GM19351 (cell line): ENCODE measurements around the gene ECSIT.

Source experiments
- ATAC-seq: cut with Tn5 transposase; IDR thresholded peaks from one replicate; pipeline ENCODE4 v1.9.1; 2021; ENCODE audit warnings: mild to moderate bottlenecking, moderate library complexity; ENCODE audit not compliant: unreplicated experiment

ECSIT gene

DNA sequence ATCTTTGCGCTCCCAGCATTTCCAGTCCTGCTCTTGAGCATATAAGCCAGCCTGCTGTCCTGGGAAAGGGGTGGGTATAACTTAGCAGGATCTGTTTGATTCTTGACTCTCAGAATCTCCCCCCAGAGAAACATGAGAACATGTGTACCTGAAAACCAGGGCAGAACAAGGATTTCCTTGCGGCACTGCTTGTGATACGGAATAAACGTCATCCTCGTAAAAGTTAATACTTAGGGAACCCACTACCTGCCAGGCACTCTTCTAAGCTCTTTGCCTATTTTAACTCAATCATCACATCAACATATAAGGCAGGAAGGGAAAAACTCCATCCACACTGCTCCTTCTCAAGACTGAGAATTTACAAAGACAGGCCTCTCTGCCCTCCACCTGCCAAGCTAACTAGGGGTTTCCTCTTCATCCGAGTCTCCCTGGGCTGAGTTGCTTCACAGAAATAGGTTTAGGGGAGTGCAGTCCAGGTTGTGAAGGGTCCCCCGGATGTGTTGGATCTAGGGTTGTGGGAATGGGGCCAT lies 24.4 kb downstream of the ECSIT start:
- ATAC-seq = no peak

DNA sequence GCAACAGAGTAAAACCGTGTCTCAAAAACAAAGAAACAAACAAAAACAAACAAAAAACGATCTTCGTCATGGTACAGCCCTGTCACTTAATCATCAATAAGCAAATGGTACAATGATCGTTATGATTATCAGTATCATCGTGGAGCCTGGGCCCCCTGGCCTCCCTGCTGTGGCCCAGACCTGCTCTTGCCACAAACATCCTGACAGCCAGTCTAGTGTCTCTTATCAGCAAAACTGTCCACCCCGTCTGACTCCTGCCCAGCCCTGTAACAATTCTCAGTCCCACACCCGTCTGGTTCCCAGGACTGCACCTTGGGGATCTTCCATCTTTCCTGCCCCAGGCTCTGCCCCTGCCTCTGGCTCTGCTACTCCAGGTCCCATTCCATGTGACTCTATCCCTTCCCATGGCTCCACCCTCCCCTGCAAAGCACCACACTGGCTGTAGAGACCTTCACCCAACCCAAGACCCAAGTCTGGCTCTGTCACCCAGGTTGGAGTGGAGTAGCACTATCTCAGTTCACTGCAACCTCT lies 29.0 kb downstream of the ECSIT start:
- ATAC-seq = no peak

DNA sequence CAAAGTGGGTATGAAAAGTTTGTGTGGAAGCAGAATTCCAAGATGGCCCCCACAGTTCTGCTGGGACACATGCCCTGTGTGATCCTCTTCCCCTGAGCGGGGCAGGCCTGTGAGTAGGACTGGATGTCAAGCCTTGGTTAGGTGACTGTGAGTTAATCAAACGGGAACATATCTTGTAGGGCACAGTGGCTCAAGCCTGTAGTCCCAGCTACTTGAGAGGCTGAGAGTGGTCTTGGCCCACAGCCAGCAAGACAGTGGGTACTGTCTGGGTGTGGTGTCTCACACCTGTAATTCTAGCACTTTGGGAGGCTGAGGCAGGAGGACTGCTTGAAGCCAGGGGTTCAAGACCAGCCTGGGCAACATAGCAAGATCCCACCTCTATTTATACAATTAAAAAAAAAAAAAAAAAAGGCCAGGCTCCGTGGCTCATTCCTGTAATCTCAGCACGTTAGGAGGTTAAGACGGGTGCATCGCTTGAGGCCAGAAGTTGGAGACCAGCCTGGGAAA lies 29.7 kb downstream of the ECSIT start:
- ATAC-seq = no peak

DNA sequence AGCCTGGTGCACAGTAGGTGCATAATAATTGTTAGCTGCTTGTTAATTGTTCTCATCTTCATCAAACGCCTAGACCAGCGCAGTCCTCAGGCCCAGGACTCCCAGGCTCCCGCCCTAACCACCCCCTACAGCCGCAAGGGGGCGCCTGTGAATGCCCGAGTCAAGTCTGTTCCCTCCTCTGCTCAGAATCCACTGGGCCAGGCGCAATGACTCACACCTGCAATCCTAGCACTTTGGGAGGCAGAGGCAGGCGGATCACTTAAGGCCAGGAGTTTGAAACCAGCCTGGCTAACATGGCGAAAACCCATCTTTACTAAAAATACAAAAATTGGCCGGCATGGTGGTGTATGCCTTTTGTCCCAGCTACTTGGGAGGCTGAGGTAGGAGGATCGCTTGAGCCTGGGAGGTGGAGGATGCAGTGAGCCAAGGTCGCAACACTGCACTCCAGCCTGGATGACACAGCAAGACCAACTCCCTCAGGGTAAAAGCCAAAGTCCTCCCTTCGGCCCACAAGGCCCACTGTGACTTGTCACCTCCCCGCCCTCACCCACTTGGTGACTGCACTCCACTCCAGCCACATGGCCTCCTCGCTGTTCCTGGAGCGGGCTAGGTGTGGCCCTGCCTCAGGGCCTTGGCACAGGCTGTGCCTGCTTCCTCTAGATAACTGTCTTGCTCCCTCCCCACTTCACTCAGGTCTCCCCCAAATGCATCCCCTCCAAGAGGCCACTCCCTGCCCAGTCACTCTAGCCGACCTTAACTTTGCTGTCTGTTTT lies 32.4 kb downstream of the ECSIT start:
- ATAC-seq = no peak

DNA sequence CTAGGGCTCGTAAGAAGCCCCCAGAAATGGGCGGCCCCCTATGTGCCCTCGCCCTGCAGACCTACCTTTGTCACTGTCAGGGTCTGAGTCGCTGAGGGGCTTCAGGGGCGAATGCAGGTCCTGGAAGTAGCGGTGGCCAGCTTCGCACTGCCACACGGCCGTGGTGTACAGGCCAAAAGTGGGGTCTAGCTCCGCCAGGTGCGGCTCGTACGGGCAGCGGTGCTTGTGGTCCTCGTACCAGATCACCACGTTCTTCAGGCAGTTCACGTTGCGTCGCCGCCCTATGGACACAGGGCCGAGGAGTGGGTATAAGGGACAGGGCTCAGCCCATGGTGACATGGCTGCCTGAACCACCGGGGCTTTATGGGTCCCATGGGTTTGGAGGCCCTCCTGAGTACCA lies 33.0 kb downstream of the ECSIT start:
- no peak for ATAC-seq

DNA sequence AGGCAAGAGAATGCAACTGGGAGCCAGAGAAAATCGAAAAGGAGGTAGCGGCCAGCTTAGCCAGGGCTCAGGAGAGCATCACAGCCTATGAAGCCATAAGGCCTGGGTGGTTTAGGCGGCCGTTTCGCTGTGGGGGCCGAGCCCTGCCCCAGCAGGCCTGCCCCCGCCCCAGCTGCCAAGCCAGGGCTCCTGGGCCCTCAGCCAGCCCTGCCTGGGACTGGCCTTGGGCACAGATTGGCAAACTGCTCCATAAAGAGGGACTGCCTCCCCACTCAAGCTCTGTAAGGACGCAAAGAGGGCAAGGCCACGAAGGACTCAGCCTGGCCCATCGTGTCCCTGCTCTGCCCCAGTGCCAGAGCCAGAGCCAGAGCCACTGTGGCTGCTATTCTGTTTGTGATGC lies 33.5 kb downstream of the ECSIT start:
- ATAC-seq = no peak

DNA sequence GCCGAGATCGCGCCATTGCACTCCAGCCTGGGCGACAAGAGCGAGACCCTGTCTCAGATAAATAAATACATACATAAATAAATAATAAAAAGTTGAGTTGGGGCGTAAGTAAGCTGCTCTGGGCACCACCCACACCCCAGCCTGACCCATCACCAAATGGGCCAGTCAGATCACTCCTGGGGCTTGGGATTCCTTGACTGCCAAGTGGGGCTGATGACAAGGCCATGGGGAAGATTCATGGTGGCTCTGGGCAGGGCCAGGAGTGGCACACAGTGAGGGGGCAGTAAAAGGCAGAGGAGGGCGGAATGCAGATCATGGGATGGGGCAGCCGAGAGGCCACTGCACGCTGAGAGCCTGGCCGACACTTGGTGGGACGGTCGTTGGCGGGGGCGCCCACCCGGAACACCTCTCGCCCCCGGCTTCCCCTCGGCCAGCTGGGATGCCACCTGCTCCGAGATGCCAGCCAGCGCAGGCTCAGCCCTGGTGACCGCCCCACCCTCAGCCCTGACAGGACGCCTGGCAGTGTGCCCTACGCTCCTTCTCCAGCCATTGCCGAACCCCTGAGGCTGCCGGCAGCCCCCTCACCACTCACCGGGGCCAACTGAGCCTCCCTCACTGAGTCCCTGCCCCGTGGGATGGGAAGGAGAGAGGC lies 34.2 kb downstream of the ECSIT start:
- no peak for ATAC-seq

DNA sequence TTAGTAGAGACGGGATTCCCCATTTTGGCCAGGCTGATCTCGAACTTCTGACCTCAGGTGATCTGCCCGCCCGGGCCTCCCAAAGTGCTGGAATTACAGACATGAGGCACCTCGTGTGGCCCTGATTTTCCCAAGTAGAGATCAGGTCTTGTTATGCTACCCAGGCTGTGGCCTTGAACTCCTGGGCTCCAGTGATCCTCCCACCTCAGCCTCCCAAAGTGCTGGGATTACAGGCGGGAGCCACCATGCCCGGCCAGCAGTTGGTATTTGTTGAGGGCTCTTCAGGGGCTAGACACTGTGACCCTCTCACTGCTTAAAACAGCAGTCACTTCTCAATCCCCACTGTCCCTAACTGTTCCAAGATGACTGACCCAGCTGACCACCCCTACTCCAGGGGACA lies 39.6 kb downstream of the ECSIT start:
- no peak for ATAC-seq

DNA sequence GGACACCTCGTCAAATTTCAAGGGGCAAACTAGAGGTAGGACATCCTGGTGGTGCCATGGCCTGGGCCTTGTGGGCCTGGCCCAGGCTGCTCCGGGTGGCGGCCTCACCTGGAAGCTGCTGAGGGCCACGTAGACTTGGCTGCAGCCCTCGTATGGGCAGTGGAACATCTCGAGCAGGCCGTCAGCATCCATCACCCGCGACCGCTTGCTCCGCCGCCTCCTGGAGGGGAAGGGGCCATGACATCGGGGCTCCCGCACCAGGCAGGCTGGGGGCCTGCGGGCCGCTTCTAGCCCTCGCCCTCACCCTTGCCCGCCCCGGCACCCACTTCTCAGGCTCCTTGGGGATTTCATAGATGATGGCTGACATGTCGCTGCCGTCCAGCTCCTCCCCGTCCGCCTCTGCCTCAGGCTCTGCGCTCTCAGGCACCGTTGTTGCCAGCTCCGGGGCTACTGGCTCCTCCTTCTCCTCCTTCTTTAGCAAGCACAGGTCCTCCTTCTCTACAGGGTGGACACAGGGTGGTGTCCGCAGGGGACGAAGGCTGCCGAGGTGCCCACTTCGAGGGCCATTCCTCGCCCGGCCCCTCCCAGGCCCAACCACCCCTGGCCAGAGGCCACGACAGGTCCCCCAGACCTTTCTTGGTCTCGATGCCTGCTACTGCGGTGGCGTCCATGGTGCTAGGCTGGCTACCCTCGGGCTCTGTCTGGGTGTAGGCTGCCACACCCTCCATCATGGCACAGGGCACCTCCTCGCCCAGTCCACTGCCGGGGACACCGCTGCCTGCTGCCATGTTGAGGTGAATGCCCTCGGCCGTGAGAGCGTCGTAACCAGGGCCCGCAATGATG lies 42.1 kb downstream of the ECSIT start:
- ATAC-seq = no peak

DNA sequence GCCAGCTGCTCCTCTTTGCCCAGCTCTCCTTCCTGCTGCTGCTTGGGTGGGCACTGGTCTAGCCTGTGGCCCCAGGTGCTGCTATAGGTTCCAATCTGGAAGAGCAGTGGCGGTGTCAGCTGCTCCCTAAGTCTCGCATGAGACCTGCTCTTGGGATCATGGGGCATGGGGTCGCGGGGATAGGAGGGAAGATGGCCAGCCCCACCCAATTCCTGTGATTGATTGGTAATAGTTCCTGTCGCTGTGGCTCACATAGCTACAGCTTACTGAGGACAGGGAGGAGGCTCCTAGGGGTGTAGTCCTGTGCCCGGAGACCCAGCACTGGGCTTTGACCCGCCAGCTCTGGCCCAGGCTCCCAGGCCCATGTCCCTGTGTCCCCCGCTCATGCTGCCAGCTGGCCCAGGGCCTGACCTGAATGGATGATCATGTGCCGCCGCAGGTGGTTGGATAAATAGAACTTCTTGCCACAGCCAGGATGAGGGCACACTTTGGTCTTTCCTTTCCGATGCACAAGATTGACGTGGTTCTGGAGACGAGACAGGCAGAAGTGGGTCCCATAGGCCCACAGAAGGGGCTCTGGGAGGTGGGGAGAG lies 43.6 kb downstream of the ECSIT start:
- no peak for ATAC-seq

DNA sequence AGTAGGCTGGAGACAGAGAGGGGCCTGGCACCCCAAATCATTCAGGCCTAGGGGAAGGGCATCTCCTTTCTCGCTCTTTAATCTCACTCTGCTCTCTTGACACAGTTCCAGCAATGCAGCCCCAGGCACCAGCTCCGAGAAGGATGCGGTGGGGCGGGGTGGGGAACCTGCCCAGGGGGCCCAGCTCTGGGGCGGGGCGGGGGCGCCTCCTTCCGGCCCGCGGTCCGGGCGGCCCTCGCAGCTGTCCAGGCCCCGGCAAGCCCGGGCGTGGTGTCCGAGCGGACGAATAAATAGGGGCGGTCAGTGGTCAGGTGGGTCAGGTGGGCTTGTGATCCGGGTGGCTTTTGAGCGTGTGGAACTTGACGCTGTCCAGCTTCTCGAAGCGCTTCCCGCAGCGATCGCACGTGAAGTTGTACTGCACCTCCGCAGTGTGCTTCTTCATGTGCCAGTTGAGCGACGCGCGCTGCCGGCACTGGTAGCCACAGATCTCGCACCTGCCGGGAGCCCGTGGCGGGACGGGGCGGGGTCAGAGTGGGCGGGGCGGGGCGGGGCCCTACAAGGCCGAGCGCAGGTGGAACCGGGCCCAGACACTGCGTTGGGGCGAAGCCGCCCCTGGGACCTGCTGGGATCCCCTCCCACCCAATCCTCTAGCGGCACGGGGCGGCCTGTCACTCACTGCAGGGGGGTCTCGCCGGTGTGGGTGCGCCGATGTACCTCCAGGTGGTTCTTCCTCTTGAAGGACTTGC lies 45.4 kb downstream of the ECSIT start:
- no peak for ATAC-seq

DNA sequence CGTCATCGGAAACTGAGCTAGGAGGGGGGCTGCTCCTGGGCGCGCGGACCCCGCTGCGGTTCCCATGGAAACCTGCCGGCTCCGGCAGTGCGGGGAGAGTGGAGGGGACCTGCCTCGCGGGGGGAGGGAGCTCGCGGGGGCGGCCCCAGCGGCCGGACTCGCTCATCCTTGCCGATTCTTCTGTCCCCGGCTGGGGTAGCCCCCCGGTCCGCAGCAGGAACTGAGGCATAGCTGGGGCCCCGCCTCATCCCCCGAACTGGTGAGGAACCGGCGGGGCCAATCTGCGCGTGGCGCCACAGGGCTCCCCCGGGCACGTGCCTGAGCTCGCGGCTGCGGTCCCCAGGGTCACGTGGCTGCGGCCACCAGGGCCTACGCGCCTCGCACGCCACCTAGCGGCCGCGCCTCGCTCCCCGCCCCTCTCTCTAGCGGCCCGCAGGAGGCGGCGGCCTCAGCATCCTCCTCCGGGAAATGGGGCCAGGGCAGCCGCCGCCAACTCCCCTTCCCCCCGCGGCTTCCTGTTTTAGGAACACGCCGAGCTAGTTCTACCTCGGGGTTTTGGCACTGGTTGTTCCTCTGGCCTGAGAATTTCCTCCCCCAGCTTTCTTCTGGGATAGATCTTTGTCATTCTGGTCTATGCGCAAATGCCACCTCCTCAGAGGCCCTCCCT lies 46.4 kb downstream of the ECSIT start:
- ATAC-seq = peak; percentile 67

DNA sequence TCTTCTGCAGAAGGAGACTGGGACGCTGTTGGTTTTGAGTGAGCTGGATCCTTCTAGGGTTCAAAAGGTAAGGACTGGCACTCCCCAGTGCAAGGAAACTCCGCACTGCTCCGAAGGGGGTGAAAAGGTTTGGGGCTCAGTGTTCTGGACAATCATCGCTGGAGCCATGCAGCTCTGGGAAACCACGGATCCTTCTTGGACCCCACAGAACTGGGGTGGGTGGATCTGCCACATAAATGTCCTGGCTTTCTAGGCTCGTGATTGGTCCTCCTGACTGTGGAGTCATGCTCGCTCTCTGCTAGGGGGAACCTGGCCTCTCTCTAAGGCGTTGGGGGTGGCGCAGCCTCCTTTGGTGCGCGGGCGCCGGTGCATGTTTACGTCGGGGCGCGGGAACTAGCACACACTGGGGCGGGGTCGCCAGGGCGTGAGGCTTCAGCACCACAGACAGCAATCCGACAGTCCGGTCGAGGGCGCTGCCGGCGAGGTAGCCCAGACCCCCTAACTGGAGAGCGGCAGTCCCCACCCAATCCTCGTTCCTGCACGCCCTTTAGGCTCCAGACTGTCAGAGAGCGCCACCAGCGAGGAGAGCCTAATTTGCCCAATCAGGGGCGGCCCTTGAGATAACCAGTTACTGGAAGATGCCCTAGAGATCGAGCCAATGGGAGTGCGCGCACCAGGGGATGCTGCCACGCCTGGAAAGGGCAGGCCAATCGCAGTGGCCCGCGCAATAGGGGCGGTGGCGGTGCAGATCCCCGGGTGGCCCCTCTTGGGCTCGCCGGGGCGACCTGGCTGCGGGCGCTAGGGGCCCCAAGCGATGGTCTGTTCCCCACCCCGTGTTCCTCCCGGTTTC lies 47.2 kb downstream of the ECSIT start:
- ATAC-seq = peak; percentile 80

DNA sequence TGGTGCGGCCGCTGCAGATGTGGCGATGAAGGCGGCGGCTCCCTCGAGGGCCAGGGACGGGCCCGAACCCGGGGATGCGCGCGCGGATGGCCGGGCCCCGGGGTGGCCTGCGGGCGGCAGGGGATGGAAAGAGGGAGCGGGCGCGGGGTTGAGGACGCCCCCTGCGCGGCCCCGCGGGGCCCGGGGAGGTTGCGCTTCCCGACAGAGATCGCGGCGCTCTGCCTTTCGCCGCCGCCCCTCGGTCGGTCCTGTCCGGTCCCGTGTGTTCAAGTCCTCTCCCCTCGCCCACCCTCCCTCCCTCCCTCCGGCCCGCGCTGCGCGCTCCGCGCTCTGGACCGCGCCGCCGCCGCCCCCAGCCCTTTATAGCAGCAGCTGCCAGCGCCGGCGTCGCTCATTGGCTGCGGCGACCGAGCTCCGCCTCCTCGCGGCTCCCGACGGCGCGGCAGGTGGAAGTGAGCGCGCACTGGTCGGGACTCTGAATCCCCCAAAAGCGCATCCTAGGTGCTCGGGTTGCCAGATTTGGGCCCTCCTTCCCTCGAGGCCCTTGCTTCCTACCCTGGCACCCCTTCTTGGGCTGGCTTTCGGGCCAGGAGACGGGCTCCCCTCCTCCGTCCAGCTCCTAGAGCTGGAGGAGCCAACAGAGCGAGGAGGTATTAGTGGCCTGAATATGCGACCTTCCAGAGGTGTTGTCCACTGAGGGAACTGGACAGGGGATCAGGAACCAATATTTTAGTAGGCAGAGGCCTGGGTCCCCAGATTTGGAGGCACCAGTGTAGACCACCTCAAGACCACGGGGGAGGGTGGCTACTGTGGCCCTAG lies 48.0 kb downstream of the ECSIT start, which contains the start of gene ELAVL3:
ELAVL3 (minus strand) TSS at position 332 of the 819 bp plus-strand sequence. CDS start 438 bp downstream, outside the sequence.
- no peak for ATAC-seq

DNA sequence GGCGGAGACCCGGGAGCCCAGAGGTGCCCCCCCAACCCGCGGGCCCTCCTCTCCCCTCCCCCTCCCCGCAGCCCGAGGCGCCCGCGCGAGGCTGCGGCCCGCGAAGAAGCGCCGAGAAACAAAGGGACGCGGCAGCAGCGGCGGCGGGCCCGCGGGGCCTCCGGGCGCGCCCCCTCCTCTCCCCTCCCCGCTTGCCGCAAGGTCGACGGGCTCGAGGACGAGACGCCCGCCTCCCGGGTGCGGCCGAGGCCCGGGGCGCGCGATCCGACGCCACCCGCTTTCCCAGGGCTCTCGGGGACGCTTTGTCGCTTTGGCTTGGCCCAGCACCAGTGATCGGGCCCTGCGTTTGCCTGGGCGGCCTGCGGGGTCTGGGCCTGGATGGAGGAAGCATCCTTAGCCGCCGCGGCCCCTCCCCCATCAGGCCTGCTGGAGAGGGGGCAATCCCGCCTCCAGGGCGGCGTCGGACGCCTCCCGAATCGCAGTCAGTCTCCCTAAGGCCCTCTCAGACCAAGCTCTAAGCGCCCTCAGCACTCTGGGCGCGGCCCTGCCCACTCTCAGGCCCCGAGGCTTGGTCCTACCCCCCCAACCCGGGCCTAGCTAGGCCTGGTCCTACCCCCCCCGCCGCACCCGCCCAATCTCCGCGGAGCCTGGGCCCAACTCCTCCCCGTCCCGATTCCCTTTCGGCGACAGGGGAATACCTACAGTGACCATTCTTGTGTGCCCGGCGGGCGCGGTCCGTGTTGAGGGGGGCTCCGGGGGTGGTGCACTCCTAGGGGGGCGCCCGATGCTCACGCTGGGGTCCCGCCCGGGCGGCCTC lies 48.8 kb downstream of the ECSIT start:
- ATAC-seq = no peak

DNA sequence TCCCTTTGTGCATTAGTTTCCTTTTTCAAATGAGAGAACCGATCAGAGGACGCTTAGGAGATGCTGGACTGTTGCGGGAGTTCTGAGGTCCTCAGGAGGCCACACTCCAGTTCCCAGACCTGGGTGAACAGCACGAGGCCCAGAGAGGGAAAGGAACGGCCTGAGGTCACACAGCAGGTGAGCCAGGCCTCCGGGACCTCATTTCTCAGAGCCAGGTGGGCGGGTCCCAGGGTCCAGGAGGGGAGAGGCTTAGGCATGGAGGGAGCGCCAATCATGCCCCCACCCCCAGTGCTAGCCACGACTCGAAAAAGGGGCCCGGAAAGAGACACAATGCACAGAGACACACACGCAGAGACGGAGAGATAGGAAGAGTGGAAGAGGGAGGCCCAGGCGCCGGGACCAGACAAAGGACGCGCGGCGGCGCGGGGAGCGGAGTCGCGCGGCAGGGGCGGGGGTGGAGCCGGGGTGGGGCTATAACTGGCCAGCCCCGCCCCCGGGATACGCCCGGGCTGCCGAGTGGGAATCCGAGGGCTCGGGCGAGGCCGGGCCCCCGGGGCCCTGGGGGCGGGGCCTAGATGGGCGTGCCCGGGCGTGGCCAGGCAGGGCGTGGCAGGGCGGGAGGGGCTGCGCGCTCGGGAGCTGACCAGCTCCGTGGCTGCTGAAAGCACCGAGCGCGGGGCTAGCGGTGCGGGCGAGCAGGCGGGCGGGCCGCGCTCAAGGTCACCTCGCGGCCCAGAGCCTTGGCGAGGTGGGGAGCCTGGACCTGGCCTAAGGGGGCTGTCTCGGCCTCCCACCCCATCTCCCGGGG lies 49.6 kb downstream of the ECSIT start:
- no peak for ATAC-seq
